ENCODE measurements around the gene CLINT1. TPM values are rescaled to one million over a fixed set of nuclear protein-coding genes. Genes with fewer than 3 reads are reported as not detected.

Gene CLINT1
- total RNA-seq, 1 experiment from 2014 or later: 79.6 TPM

- peaks cover 6% of the 10 kb centered on the region; the same call in 1 of the 2 replicates for H3K9me3 Mint-ChIP-seq
- peaks cover 39% of the 10 kb centered on the region for H3K36me3 Mint-ChIP-seq
- H3K4me1 Mint-ChIP-seq: peaks cover 4% of the 10 kb centered on the region
- ChIA-PET POLR2A (no interaction called here), CTCF (no interaction called here)
- H3K4me3 Mint-ChIP-seq: no peak overlapping the region
- DNase-seq (ENCODE audit: low spot score) (no peak), ATAC-seq (no peak)
- peaks cover 9% of the 10 kb centered on the region for H3K27me3 Mint-ChIP-seq (ENCODE audit: low read depth)
- no peak overlapping the region for H3K27ac Mint-ChIP-seq
- TF ChIP-seq TCF7 (CRISPR knock-in tag; IDR thresholded peaks at IDR 0.05; ENCODE audit: low read depth) (no peak), IRF1 (CRISPR knock-in tag; IDR thresholded peaks at IDR 0.05) (no peak), ZNF532 (CRISPR knock-in tag; IDR thresholded peaks at IDR 0.05; ENCODE audit: borderline replicate concordance) (no peak), ZBTB21 (CRISPR knock-in tag; IDR thresholded peaks at IDR 0.05; ENCODE audit: borderline replicate concordance) (no peak), E2F4 (CRISPR knock-in tag; IDR thresholded peaks at IDR 0.05; ENCODE audit: borderline replicate concordance, low read depth) (no peak), ATF1 (CRISPR knock-in tag; IDR thresholded peaks at IDR 0.05) (no peak), FOXP4 (CRISPR knock-in tag; IDR thresholded peaks at IDR 0.05) (no peak), CTCF (IDR thresholded peaks at IDR 0.05) (no peak), ZSCAN18 (CRISPR knock-in tag; IDR thresholded peaks at IDR 0.05) (no peak), ATF6 (CRISPR knock-in tag; IDR thresholded peaks at IDR 0.05) (no peak)
These were observed 119.3 kb downstream of the CLINT1 start for GRCh38 chr5:157739388-157740228.

Data from WTC11 (cell line).